Lower leg skin (tissue), 3 donors: ENCODE measurements around the gene FHIP2A.

Experiments
- POLR2A ChIP-seq, 2 donors: fragments of 450-650 bp; IDR thresholded peaks; one replicate each; pipeline ENCODE4 v1.6.1; 2016 to 2017; ENCODE audit warnings: antibody characterized with exemption in 2 of 2, mild to moderate bottlenecking in 1 of 2, moderate library complexity in 1 of 2
- TF ChIP-seq, protein P1 (sequence below), 3 donors: fragments of 450-650 bp; IDR thresholded peaks; one replicate each; pipeline ENCODE4 v1.5.1; 2016; ENCODE audit warnings: antibody characterized with exemption in 3 of 3, mild to moderate bottlenecking in 3 of 3, moderate library complexity in 2 of 3

DNA sequence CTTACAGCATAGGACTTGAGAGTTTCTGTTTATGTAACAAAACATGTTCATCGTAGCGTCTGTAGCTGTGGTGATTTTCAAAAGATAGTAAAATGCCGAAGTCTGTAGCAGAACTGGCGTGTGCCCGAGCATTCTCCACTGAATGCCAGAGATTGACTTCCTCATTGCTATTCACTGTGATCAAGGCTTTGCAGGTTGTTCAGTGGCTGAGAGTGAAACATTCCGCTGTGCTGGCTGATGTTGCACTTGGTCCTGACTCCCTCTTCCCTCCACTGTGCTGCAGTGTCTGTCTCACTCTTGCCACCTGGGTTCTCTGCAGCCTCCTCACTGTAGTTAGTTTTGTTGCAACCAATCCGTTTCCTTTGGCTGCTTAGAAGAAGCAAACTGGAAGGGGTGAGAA, 37.6 kb downstream of the FHIP2A start:
- TF ChIP-seq, protein P1, sequence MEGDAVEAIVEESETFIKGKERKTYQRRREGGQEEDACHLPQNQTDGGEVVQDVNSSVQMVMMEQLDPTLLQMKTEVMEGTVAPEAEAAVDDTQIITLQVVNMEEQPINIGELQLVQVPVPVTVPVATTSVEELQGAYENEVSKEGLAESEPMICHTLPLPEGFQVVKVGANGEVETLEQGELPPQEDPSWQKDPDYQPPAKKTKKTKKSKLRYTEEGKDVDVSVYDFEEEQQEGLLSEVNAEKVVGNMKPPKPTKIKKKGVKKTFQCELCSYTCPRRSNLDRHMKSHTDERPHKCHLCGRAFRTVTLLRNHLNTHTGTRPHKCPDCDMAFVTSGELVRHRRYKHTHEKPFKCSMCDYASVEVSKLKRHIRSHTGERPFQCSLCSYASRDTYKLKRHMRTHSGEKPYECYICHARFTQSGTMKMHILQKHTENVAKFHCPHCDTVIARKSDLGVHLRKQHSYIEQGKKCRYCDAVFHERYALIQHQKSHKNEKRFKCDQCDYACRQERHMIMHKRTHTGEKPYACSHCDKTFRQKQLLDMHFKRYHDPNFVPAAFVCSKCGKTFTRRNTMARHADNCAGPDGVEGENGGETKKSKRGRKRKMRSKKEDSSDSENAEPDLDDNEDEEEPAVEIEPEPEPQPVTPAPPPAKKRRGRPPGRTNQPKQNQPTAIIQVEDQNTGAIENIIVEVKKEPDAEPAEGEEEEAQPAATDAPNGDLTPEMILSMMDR (IDR thresholded peaks at IDR 0.05), result no peak
- TF ChIP-seq POLR2A (IDR thresholded peaks at IDR 0.05), result no peak
